Measurements from ENCODE around the gene SPATA31C2.

DNA sequence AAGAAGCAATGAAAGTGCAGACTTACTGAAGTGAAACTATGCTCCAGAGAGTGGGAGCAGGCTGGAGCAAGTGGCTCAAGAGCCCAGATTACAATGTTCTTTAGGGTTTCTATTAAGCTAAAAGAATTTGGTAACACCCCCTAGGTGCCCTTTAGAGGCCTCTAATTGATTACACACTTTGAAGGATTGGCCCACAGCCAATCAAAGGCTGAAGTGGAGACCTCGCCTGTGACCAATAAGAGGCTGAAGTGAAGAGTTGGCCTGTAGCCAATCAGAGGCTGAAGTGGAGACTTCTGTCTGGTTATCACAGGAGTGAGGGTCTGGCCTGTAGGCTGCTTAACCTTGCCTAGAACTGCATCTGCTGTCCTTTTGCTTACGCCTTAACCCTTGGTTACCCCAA is 46.7 kb upstream of the SPATA31C2 start:
- no peak for TF ChIP-seq CTCF (IDR thresholded peaks at IDR 0.05)
- TF ChIP-seq EP300 (IDR thresholded peaks at IDR 0.05): no peak
- TF ChIP-seq POLR2A (IDR thresholded peaks at IDR 0.05): no peak
